ENCODE results near the gene MINPP1.

DNA sequence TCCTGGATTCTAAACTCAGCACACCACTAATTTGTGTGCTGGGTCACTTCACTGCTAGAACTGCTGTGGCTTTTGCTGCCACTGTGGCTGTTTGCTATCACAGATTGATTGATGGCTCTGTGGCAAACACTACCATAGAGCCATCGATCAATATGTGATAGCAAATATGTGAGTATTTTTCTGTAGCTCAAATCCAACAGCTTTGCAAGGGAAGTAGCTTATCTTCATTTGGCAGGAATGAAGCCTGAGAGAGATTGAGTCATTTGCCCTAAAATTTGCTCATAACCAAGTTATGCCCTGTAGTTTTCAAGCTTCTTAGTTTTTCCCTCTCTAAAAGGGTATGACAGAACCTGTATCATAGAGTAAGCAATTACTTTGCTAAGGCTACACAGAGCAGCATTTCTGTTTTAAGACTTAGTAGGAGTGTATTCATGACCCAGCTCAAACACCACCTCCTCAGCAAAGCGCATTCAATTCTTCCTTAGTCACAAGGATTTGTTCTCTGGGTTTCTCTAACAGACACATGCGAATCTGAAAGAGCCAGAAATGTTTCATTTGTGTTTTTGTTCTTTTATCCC is 43.1 kb downstream of the MINPP1 start:
- TF ChIP-seq, protein P1, sequence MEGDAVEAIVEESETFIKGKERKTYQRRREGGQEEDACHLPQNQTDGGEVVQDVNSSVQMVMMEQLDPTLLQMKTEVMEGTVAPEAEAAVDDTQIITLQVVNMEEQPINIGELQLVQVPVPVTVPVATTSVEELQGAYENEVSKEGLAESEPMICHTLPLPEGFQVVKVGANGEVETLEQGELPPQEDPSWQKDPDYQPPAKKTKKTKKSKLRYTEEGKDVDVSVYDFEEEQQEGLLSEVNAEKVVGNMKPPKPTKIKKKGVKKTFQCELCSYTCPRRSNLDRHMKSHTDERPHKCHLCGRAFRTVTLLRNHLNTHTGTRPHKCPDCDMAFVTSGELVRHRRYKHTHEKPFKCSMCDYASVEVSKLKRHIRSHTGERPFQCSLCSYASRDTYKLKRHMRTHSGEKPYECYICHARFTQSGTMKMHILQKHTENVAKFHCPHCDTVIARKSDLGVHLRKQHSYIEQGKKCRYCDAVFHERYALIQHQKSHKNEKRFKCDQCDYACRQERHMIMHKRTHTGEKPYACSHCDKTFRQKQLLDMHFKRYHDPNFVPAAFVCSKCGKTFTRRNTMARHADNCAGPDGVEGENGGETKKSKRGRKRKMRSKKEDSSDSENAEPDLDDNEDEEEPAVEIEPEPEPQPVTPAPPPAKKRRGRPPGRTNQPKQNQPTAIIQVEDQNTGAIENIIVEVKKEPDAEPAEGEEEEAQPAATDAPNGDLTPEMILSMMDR (IDR thresholded peaks at IDR 0.05; ENCODE audit: insufficient read depth, low read depth, low read length), result no peak
- no peak for TF ChIP-seq EZH2 (IDR thresholded peaks at IDR 0.05; ENCODE audit: insufficient read depth, low read length)

Measured in astrocyte (in vitro differentiated cells and primary cell).